ENCODE data around the gene LTO1. TPM values are rescaled to one million over a fixed set of nuclear protein-coding genes. Genes with fewer than 3 reads are reported as not detected.
"Not testable (repeated sequence)": the region's sequence is repeated elsewhere in the genome, so short reads cannot be mapped to it uniquely, and the experiment has no call there.

Gene LTO1
- total RNA-seq, 1 experiment from 2014 or later: 24.6 TPM

DNA sequence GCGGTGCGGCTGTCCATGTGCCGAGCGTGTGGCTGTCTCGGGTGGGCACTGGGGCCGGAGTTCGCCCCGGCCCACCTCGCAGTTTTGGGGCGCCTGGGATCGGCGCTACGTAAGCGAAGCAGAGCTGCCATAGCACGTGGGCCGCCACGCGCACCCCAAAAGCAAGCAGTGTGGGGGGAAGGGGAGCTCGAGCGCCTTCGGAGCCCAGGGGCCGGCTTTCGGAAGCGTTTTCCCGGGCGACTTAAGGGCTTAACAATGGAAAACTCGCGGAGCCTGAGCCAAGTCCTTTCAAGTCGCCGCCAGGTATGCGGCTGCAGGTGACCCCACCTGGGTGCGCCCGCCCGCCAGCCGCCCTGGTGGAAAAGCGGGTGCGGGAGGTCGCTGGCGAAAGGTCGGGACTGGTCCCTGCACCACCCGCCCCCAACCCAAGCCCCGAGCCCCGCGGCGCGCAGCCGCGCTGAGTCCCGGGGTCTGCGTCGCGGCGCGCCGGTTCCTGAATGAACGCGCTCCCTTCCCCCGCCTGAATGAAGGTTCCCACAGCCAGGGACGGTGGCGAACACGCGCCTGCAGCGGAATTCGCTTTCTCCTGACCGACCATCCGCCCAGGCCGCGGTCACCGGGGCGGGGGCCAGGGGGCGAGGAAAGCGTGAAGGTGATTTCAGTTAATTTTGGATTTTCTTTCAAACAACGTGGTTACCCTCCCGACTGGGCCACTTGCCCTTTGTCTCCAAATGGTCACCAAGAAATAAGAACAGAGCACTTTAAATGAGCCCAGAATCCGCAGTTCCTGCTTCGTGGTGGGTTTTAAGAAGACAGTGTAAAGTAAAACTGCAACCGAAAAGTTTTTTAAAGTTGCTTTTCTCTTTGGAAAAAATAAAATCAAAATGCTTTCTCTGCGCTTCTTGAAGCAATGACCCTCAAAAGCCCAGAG, 36.9 kb downstream of the LTO1 start:
- H3K27me3 ChIP-seq: no peaks in the 10 kb centered on the region
- H3K4me3 ChIP-seq: peak overlapping the region; percentile 97
- DNase-seq: peak; percentile 60
- peaks cover 12% of the 10 kb centered on the region for H3K36me3 ChIP-seq
- no peaks in the 10 kb centered on the region for H3K9me3 ChIP-seq

DNA sequence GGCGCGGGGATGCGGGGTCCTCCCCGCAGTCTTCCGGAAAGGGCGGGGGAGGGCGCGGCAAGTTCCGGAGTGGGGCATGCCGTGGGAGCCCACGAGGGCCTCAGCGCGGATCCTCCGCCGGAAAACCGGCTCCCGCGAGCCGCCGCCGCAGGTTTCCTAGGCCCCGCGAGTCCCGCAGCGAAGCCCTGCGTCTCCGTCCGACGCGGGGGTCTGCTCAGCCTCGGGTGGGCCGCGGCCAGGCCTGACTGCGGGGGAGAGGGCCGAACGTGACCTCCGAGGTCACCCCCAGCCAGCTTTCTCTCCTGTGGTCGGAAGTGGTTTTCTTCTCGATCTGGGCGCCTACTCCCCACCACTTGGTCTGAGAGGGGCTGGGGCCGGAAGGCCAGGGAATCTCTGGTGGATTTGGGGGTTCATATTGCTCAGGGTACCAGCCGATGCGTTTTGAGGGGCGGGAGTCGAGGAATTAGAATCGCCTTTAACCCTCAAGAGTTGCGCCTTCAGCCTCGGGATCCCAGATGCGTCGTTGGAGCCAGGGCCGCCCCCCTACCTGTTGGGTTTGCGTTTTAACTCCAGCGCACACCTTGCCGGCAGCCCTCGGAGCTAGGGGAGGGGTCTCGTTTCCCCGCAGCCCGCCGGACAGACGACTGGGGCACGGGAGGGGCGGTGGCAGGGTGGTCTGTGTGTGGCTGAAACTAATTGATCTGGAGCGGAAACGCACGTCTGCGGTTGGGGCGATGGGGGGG, 37.8 kb downstream of the LTO1 start:
- Histone ChIP-seq H3K4me3 (no peak overlapping the region), H3K9me3 (no peaks in the 10 kb centered on the region), H3K27me3 (no peaks in the 10 kb centered on the region), H3K36me3 (peaks cover 8% of the 10 kb centered on the region)
- no peak for DNase-seq

DNA sequence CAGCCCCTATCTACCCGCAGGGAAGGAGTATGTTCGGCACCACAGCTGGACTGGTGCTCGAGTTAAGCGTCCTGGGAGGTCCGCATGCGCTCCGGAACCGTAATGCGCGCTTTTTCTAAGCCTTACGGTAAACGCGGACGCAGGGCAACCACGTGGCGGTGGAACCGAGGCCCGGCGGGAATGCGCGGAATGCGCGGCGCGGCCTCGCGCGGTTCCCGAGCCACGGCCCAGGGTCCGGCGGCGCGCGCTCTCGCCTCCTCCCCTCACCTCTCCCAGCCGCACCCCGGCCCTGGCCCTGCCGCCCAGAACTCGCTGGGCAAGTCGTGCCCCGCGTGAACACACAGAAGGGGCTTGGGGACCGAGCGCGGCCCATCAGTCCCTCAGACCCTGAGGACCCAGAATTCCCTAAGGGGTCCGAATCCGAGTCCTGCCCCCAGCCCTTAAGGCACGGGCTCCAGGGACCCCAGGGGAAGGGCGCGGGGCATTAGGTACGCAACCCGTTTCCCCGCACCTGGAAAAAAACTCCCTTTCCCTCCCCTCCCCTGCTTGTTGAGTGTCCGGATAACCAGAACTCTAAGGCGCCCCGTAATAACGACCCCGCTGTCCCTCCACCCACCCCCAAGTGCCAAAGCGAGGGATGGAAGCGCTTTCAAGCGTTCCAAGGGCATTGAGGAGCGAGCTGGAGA, 38.5 kb downstream of the LTO1 start:
- Histone ChIP-seq H3K4me3 (no peak overlapping the region), H3K9me3 (no peaks in the 10 kb centered on the region), H3K36me3 (peaks cover 4% of the 10 kb centered on the region), H3K27me3 (no peaks in the 10 kb centered on the region)
- no peak for DNase-seq

DNA sequence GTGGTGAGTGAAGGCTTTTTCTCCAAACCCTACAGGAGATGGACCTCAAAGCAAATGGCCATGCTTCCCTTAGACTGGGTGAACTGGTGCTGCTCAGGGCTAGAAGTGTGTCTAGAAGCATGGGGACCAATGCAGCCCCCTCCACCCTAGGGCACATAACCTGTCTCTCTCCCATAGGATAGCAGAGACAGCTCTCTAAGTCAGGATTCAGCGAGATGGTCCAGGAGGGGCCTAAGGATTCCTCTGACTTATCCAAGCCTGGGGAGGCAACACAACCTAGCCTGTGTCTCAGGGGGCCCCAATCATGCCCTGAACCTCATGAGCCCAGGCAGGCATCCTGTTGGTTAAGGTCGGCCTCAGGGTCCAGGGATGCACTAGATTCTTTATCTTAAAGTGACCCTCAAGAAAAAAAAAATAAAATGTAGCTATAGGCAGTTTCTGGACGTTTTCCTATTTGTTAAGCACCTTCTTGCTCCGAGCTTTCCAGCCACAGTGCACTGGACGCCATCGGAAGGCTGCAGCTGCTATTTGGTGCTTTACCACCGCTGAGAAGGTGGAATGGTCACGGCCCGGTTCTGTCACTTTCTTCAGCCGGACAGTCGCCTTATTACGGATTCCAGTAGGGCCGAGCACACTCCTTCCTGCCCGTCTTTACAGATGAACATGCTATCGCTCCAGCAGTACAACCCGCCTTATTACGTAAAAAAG, 39.2 kb downstream of the LTO1 start:
- no peak overlapping the region for H3K4me3 ChIP-seq
- no peaks in the 10 kb centered on the region for H3K36me3 ChIP-seq
- no peak for DNase-seq
- no peaks in the 10 kb centered on the region for H3K9me3 ChIP-seq
- no peaks in the 10 kb centered on the region for H3K27me3 ChIP-seq

DNA sequence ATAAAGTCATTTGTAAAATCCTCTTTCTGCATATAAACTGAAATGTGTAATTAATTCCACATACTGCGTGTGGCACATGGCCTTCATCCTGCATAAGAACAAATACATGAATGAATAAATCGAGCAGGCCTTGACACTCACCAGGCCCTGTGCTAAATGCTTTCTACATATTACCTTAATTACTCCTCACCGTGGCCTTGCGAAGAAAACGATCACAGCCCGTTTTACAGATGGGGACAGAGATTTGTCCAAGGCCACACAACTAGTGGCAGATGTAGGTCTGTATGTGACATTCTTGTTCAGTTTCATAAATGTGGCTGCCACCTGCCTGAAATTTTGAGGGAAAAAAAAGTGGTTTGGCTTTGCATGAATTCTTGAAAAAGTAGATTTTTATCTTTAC, 40.0 kb downstream of the LTO1 start:
- H3K36me3 ChIP-seq: no peaks in the 10 kb centered on the region
- no peaks in the 10 kb centered on the region for H3K9me3 ChIP-seq
- H3K4me3 ChIP-seq: no peak overlapping the region
- H3K27me3 ChIP-seq: no peaks in the 10 kb centered on the region
- DNase-seq: no peak

DNA sequence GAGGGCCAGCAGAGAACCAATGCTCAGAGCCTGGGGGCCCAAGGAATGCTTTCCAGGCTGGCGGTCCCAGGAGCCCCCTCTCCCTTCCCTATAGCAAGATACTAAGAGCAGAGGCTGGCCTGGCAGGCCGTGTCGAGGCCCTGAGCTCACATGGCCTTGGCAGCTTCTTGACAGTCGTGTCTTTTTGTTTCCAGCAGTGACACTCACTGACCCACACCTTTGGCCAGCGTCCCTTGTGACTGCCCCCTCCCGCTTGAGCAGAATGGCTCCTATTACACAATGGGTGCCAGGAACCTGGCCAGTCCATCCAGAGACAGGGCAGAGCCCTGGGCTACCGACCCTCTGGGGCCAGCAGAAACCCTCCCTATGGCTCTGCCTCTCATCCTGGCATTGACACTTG, 40.6 kb downstream of the LTO1 start:
- Histone ChIP-seq H3K9me3 (0 out of 2 replicates have a peak, but pooled peaks cover 4% of the 10 kb centered on the region), H3K4me3 (no peak overlapping the region), H3K27me3 (no peaks in the 10 kb centered on the region), H3K36me3 (no peaks in the 10 kb centered on the region)
- no peak for DNase-seq

DNA sequence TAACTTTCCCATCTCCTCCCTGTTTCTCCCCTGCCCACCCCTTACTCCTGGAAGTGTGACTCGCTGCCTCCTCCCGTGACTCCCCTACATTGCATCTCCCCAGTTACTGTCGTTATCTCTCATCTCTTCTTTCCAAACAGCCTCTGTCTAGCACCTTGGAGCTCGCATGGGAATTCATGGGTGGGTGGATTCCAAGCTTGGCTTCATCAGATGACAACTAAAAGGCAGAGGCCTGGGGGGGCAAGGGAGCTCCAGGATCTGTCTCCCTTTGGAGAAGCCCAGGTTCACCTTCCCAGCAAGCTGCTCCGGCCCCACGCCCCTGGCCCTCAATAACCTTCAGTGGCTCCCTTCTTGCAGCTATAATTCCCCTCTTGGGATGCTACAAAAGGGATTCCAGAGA, 41.1 kb downstream of the LTO1 start:
- Histone ChIP-seq H3K27me3 (no peaks in the 10 kb centered on the region), H3K4me3 (no peak overlapping the region), H3K9me3 (0 out of 2 replicates have a peak, but pooled peaks cover 5% of the 10 kb centered on the region), H3K36me3 (no peaks in the 10 kb centered on the region)
- DNase-seq: no peak

DNA sequence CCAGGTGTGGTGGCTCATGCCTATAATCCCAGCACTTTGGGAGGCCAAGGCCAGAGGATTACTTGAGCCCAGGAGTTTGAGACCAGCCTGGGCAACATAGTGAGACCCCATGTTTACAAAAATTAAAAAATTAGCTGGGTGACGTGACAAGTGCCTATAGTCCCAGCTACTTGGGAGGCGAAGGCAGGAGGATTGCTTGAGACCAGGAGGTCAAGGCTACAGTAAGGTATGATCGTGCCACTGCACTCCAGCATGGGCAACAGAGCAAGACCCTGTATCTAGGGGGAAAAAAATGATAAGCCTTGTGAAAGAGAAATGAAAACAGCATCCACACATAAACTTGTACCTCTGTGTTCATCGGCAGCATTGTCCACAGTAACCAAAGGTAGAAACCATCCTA, 42.3 kb downstream of the LTO1 start:
- Histone ChIP-seq H3K9me3 (0 out of 2 replicates have a peak, but pooled peaks cover 5% of the 10 kb centered on the region), H3K36me3 (no peaks in the 10 kb centered on the region), H3K4me3 (no peak overlapping the region), H3K27me3 (no peaks in the 10 kb centered on the region)
- DNase-seq: no peak

DNA sequence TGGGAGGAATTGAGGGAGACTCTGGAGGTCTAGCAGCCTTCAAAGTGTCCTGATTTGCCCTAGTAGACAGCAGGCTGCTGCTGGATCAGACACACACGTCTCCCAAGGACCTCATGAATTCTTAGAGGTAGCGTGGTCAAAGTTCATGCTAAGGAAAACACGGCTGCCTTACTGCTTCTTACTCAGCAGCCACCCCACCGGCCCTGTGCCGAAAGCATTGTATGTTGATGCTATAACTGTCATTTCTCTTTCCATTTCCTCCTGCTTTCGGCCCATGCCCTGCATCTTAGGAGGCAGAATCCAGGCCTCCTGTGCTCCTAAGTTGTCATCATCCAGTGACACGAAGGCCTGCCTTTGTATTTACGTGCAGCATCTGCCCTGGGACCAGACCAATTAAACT, 44.7 kb downstream of the LTO1 start:
- H3K36me3 ChIP-seq: no peaks in the 10 kb centered on the region
- no peak for DNase-seq
- H3K4me3 ChIP-seq: no peak overlapping the region
- H3K27me3 ChIP-seq: no peaks in the 10 kb centered on the region
- H3K9me3 ChIP-seq: 0 out of 2 replicates have a peak, but pooled peaks cover 5% of the 10 kb centered on the region

DNA sequence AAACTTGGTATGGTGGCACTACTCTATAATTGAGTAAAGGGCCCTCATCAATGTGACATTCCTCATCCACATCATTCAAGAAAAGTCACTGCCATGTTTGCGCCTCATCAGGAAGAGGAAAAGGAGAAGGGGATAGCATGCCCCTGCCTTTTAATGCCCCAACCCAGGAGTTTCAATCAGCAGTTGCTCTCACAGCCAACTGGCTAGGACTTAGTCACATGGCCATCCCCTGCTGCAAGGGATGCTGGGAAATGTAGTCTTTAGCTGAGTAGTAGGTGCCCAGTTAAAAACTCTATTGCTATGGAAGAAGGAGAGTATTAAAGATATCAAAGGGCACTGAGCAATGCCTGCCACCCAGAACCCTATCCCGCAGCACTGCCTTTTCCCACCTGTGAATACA, 45.1 kb downstream of the LTO1 start:
- DNase-seq: no peak
- Histone ChIP-seq H3K36me3 (no peaks in the 10 kb centered on the region), H3K4me3 (no peak overlapping the region), H3K27me3 (no peaks in the 10 kb centered on the region), H3K9me3 (0 out of 2 replicates have a peak, but pooled peaks cover 5% of the 10 kb centered on the region)

DNA sequence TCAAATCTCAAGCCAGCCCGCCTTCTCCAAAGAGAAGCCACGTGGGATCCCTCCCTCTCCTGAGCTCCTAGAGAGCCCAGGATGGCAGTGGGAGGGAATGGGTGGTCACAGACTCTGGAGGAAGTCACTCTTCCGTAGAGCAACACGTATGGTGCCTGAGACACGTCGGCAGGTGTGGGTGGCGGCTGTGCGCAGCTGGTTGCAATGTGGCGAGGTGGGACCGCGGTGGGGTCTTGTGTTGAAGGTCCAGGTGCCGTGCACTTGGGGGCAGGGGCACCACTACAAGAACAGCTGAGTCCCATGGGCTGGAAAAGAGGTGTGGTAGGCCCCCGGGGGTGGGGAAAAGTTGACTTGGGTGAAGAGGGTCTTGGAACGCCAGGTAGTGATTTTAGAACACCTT, 47.6 kb downstream of the LTO1 start:
- no peak for DNase-seq
- 0 out of 2 replicates have a peak, but pooled peaks cover 5% of the 10 kb centered on the region for H3K9me3 ChIP-seq
- H3K36me3 ChIP-seq: no peaks in the 10 kb centered on the region
- no peak overlapping the region for H3K4me3 ChIP-seq
- H3K27me3 ChIP-seq: no peaks in the 10 kb centered on the region

DNA sequence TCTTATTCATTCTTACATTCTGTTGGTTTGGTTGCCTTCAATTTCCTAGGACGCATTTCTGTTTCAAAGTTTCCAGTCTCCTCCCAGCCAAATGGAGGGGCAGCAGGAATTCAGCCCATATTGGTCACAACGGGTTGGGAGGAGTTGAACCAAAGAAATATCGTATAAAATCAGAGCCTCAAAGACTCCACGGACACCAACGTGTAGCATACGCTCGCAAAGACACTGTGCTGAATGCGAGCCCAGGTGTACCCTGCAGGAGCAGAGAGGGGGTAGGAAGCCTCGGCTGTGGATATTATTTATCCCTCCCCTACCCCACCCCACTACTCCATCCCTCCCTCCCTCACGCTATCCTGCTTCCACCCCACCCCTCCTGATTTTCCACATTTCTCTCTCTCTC, 49.7 kb downstream of the LTO1 start:
- no peak for DNase-seq
- Histone ChIP-seq H3K36me3 (no peaks in the 10 kb centered on the region), H3K4me3 (no peak overlapping the region), H3K27me3 (no peaks in the 10 kb centered on the region), H3K9me3 (0 out of 2 replicates have a peak, but pooled peaks cover 5% of the 10 kb centered on the region)

DNA sequence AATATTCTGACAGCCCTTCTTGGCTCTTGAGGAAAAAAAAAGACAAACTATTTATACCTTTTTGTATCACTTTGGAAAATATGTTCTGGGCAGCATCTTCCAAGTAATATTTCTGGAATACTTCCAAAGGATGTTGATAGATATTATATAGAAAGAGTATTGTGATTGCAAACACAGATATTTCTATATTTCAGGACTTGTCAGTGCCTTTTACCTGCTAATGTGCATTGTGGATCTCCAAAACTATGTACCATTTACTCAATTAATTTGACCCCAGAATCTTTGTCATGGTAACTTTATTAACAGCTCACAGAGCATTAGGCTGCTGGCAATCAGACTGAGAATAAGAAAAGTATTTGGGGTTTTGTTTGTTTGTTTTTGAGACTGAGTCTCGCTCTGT, 50.9 kb downstream of the LTO1 start:
- H3K4me3 ChIP-seq: no peak overlapping the region
- DNase-seq: no peak
- no peaks in the 10 kb centered on the region for H3K27me3 ChIP-seq
- no peaks in the 10 kb centered on the region for H3K36me3 ChIP-seq
- H3K9me3 ChIP-seq: no peaks in the 10 kb centered on the region; the same call in 1 of the 2 replicates

DNA sequence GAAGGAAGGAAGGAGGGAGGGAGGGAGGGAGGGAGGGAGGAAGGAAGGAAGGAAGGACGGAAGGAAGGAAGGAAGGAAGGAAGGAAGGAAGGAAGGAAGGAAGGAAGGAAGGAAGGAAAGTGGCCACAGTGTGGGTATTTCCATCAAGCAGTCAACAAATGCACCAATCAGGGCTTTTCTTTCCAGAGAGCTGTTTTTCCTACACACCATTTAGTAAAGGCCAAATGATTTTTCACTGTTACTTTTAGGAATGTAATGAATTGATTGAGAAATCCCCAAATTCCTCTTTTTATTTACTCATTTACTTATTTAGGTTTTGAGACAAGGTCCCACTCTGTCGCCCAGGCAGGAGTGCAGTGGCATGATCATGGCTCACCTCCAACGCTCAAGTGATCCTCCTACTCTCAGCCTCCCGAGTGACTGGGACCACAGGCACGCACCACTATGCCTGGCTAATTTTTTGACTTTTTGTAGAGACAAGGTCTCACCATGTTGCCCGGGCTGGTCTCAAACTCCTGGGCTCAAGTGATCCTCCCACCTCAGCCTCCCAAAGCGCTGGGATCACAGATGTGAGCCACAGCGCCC, 53.0 kb downstream of the LTO1 start:
- not testable (repeated sequence) for H3K36me3 ChIP-seq, H3K27me3 ChIP-seq, DNase-seq, H3K4me3 ChIP-seq, H3K9me3 ChIP-seq

DNA sequence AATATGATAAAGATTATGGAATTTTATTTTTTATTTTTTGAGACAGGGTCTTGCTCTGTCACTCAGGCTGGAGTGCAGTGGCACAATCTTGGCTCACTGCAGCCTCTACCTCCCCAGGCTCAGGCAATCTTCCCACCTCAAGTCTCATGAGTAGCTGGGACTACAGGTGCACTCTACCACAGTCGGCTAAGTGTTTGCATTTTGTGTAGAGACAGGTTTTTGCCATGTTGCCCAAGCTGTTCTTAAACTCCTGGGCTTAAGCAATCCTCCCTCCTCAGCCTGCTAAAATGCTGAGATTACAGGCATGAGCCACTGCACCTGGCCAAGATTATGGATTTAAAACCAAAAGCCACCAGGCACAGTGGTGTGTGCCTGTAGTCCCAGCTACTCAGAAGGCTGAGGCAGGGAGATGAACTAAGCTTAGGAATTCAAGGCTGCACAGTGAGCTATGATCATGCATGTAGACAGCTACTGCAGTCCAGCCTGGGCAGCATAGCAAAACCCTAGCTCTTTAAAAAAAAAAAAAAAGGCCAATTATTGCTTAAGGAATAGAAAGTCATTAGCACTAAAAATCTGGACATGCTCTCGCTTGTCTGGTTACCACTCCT, 54.4 kb downstream of the LTO1 start:
- Histone ChIP-seq H3K27me3 (no peaks in the 10 kb centered on the region), H3K4me3 (no peak overlapping the region), H3K36me3 (no peaks in the 10 kb centered on the region), H3K9me3 (no peaks in the 10 kb centered on the region; the same call in 1 of the 2 replicates)
- no peak for DNase-seq

DNA sequence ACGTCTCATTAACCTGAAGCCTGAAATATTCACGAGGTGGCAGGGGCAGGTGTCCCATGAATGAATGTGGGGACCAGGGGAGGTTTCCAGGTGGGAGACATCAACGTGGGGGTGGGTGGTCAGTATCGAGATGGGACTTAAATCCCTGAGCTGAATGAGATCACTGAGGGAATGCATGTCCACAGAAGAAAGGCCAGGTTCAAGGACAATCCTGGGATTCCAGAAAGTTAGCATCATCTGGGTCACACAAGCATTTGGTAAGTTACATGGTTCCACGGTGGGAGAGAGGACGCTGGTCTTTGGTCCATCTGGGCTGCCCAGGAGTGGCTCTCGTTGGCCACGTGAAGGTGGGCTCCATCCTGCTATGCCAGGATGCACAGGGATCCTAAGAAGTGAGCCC, 56.9 kb downstream of the LTO1 start:
- DNase-seq: no peak
- H3K27me3 ChIP-seq: no peaks in the 10 kb centered on the region
- H3K4me3 ChIP-seq: no peak overlapping the region
- no peaks in the 10 kb centered on the region; the same call in 1 of the 2 replicates for H3K9me3 ChIP-seq
- H3K36me3 ChIP-seq: no peaks in the 10 kb centered on the region
